GM18858 (cell line): ENCODE data around the gene SUPT3H.

Experiments
- ATAC-seq: cut with Tn5 transposase; IDR thresholded peaks from one replicate; pipeline ENCODE4 v1.9.1; 2021; ENCODE audit not compliant: unreplicated experiment

SUPT3H gene

DNA sequence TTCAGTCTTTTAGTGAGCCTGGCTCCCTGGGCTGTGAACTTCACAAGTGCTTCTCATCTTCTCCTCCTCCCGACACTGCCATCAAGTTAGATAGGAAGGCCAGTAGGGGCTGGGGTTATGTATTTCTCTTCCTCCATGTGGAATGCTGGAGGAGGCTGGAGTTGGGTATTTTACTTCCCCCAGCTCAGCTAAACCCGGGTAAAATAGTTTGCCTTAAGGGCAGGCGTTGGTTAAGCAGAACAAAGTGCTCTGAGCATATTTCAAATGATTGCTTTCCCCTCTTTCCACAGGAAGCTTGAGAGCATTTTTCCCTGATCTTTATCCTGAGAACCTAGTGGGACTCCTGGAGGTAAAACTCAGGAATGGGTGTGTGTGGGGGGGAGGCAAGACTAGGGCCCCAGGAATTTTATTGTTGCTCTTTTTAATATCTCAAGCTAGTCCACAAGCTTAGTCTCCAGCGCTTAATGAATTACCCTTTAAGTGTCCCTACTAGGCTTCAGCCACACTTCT lies 16.9 kb upstream of the SUPT3H start:
- no peak for ATAC-seq

DNA sequence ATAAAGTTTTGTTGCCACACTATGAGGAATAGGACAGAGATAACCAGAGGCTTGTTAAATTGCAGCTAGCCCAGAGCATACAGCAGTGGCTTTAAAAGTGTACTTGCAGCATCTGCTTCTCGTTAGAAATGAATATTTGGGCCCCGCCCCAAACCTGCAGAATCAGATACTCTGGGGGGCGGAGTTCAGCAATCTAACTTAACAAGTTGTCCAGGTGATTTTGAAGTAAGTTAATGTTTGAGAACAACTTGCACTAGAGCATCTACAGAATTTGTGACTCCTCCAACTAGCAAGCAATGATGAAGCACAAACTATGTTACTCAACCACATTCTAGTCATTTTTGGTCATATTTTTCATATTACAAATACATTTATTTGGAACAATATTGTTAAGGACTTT lies 10.6 kb upstream of the SUPT3H start:
- ATAC-seq = no peak

DNA sequence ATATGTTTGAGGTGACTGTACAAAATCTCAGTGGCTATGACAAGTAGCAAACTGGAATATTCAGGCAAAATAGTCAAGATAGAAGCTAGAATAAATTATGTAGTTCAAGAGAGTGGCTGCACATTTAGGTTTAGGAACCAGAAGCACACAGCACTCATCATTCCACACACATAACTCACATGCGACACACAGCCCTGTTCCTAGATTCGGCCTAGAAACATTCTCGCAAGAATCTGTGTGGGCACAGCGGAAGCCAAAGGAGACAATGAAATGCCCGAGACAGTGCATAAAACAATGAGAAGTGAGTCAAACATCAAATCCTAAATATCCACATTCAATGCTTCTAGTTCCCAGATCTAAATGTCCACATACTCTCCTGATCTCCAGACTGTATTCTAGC lies 9.5 kb upstream of the SUPT3H start:
- no peak for ATAC-seq

DNA sequence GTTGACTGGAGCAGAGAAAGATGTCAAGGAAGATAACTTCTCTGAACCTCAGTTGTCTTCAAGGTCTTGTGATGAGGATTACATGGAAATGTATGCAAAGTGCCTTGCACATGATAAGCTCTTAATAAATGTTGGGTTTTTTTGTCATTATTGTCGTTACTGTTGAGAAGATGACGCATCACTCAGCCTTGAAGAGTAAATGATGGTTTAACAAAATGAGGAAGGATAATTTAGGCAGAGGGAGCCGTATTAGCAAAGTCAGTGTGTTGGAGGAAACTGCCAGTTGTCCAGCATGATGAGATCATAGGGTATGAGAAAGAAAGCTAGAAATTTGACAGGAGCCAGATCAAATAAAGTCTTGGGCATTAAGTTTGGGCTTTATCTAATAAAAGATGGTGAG lies 8.8 kb upstream of the SUPT3H start:
- ATAC-seq = no peak

DNA sequence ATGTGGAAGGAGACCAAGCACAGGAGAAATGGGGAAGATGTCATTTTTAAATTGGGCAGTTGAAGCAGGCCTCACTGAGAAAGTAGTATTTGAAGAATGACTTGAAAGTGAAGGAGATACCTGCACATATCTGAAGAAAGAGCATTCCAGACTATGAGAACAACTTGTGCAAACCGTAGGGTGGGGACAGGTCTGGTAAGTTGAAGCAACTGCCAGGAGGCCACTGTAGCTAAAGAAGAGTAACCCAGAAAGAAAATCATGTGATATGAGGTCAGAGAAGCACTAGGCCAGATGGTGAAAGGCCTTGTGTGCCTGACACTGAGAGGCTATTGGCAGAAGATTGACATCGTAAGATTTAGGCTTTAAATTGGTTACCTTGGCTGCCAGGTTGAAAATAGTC lies 4.7 kb upstream of the SUPT3H start:
- no peak for ATAC-seq

DNA sequence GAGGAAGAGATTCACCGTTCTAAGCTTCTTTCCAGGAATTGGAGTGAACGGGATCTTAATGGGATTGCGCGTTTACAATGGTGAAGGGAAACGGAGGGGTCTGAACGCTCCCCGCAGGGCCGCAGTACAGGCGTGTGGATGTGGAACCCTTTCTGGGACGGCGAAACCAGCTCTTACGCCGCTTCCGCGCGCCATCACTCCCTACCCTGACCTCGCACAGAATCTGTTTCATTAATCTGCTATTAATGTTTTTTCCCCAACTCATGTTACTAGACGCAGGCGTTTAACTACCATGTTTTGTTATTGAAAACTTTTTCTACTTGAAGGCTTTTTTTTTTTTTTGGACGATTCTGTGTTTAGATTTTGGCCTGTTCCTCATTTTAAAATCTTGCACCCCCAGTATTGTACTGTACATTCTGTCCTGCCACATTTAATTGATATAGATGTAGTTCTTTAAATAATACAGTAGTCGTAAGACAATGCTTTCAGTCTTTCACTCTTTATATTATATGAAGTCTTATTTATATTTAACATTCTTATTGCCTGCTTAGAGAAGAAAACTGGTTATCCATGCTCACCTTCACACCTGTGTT lies 696 bp upstream of the SUPT3H start:
- ATAC-seq = peak; percentile 12

DNA sequence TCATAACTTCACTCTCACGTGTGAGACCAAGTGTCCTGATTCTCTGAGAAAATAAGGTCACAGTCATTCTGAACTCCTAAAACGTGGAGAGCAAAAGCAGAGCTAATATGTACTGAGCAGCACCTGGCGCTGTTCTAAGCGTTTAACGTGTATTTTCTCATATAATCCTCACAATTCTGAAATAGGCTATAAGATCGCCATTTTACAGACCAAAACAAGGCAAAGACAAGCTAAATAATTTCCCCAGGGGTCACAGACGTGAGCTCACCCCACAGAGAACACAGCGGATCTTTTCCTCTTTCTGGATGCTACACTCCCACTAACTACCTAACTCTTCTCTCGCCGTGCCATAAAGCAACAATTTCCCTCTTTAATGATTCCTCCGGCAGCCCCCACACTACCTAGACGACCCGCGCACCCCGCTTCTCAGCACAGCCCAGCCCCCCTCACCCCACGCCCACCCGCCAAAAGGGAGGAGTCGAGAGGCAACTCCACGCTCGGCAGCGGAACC lies 636 bp downstream of the SUPT3H start:
- no peak for ATAC-seq

DNA sequence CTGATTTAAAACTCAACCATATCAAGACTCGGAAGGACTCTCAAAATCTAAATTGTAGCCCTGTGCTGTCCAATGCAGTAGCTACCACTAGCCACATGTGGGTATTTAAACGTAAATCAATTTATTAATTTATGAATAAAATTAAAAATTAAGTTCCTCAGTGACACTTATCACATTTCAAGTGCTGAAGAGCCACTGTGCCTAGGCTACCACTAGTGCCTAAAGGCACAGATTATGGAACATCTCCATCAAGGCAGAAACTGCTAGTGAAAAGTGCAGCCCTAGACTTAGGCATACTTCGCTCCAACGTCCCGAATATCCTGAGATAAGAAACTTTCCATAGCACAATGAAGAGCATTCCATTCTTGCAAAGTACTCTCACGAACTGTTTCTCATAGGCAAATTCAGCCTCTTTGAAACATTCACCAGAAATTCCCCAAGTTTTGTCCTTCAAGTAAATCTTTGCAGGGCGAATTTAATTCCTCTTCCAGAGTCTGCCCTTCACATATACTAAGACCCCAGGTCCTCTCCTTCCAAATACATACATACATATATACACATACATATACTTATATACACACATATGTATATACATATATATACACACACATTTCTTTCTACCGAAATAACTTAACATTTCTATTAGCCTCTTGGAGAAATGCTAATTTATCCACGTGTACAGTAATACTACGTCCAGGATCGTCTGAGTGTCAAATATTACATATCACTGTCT lies 1.3 kb downstream of the SUPT3H start:
- ATAC-seq = no peak

DNA sequence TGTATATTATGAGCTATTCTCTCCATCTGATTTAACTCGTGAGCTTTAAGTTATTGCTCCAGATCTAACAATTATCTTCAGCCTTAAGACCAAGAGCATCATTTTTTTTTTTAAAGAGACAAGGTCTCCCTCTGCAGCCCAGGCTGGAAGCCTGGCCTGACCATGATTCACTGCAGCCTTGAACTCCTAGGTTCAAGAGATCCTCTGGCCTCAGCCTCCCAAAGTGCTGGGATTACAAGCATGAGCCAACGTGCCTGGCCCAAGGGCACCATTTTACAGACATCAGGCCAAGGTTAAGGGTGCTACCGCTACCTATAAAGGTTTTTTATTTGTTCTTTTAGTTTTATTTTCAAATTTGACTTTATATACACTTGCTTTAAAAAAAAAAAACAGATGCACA lies 2.3 kb downstream of the SUPT3H start:
- ATAC-seq = no peak

DNA sequence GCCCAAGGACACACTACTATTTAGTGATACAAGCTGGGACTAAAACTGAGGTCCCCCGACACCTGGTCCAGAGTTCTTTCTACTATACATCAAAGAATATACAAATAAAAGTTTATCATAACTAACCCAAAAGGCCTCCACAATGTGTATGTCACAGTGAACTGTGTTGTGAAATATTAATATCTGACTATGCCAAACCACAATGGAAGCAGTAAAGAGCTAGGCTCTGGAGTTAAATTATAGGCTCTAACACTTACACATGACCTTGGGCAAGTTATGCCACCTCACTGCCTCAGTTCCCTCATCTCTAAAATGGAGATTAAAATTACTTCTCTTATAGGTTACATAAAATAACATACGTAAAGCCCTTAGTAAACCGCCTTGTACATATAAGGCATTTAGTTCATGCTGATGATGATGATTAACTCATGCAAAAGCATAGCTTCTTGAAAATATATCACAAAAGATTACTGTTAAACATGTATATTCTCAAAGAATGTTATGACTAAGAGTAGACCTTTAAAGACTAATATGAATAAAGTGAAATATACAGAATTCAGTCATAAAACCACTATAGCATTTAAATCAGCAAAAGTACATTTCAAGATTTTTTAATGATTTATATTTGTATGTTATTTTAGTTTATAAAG lies 5.7 kb downstream of the SUPT3H start:
- ATAC-seq = no peak

DNA sequence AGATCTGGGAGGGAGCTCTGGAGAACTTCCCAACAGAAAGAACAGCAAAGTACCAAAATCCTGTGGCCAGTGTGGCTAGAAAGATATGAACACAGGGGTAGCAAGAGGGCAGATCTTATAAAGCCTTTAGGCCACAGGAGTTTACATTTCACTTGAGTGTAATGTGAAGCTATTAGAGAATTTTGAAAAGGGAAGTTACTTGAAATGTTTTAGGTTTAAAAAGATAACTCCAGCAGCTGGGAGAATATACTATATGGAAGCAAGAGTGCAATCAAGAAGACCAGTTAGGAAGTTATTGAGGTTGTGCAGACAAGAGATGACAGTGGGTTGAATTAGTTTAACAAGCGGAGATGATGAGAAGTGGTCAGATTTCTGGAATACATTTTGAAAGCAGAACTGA lies 7.9 kb downstream of the SUPT3H start:
- ATAC-seq = no peak

DNA sequence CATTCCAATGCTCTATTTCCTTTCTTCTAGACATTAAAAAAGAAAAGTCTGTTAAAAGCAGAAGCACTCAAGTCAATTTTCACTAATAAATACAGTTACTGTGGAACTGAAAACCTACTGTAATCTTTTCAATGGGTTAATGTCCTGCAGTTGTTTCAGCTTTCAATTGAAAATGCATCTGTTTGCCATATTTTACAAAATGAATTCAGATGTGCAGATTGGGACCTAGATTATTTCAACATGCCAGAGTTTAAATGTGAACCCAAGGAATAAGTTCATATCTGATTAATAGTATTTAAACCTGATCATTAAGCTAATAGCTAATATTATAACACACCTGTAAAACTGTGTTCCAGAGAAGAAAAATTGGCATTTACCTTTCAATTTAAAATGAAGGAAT lies 9.7 kb downstream of the SUPT3H start:
- ATAC-seq = no peak

DNA sequence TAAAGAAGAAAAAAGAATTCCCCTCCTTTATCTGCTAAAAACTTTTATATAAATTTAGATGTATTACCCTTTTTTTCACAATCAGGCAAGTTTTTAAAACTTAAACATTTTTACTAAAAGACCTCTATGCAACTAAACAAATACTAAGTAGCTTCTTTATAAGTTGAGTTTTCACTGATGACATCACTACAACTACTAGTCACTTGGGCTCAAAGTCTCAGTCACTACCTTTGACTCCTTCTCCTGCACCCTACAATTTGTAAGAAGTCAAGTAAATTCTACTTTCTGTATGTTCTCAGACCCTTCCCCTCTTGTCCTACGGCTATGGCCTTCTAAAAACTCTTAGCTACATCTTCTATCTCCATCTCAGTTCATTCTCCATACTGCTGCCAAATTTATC lies 11.2 kb downstream of the SUPT3H start:
- ATAC-seq = no peak

DNA sequence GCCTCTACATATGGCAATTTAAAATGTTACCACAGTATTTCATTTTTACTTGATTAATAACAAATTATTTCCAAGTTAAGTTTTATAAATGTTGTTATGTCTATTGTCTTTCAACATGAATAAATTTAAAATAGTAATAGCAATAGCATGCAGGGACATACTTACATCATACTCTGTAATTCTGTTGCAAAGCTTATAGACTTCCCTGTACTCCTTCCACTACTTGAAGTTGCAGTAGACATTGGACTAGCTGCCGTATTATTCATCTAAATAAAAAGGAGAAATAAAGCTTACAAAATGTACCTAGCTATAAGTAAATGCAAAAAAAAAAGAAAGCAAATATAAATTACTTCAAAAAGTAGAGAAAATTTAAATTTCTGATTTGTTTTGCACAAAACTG lies 12.7 kb downstream of the SUPT3H start:
- no peak for ATAC-seq

DNA sequence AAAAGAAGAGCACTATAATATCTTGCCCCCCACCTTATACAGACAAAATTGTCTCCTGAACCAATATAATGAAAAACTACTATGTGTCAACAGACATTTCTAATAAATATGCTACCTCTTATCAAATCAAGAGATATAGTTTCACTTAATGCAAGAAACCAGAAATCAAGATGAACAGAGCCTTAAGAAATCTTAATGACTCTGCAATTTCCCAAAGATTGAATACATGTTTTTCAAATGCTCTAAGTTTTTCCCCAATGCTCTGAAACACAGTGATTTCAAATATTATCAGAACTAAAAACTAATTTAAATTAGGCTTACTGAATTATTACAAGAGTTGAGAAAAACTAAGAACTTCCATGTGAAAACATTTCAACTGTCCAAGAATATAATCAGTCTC lies 13.3 kb downstream of the SUPT3H start:
- ATAC-seq = no peak

DNA sequence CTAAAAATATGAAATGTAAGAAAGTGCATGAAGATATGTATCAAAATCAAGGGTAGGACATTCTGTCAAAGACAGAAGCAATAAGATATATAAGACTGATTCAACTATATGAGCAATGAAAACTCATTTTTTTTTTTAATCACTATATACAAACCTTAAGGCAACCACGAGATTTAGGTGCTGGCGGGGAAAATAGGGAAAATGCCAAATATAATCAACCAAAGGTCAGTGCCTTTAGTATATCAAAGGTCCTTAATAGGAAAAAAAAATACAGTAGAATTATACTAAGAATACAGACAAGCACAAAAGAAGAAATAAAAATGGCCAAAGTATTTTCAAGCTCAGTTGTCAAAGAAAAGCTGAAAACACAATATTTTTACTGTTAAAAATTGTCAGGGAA lies 24.1 kb downstream of the SUPT3H start:
- no peak for ATAC-seq

DNA sequence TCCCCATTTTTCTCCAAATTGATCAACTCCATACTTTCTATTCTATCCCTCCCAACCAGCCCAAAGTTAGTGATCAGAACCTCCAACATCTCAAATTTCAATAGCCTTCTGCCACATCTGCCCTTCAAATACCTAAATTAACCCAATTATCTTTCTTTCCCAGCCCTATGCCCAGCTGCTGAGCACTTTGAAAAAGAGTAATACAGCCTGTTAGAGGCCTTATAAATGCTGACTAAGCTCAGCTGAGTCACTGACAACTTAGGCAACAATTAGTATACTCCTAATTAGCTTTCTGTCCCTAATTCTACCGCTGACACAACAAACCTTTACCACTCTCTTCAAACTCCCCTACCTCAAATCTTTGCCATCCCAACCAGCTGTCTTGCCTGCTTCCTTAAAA lies 26.1 kb downstream of the SUPT3H start:
- no peak for ATAC-seq

DNA sequence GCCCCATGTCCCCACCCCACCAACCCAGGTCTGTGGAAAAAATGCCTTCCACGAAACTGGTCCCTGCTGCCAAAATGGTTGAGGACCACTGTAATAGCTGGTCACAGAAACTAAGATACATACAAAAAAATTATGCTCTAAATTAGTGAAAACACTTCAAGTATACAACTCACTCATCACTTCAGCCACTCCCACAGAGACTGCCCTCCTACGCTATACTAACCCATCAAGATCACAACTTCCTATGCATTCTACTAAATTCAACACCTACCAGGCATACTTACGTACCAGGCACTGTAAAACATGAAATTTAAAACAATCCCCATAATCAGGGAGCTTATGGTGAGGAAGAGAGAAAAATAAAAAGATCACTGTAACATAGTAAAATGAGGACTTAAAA lies 26.7 kb downstream of the SUPT3H start:
- ATAC-seq = no peak

DNA sequence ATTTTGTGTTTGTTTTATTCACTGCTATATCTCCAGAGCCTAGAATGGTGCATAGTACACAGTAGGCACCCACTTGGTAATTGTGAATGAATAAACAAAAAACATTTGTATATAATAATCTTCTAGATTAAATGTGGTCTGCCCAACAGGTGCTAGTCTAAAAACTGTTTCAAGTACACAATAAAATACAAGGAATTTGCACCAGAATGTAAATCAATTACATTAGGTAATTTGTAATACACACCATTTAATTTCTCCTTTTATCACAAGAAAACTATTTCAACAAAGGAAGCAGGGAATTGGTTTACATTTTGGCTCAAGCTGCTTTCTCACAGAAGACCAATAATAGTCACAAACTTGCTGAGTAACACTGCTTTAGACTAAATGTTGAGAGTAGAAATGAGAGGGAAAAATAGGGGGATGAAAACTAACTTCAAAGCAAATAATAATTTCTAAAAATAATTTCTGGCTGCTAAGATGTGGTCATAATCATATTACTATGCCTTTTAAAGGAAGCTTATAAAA lies 27.5 kb downstream of the SUPT3H start:
- ATAC-seq = no peak

DNA sequence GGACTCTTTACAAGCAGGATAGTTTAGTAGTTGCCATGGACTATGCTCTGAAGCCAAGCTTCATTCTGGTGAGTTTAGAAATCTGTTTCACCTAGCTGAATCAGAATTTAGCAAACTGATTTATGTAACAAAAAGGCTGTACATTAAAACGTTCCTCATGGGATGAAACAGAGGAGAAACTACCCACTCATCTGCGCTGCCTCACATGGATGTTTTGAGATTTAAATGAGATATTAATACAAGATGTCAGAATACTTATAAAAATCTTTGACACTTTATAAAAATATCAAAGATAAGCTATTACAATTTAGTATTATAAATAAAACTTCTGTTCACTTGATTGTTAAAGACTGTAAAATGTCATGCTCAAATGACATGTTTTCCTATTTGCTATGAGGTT lies 32.8 kb downstream of the SUPT3H start:
- no peak for ATAC-seq

DNA sequence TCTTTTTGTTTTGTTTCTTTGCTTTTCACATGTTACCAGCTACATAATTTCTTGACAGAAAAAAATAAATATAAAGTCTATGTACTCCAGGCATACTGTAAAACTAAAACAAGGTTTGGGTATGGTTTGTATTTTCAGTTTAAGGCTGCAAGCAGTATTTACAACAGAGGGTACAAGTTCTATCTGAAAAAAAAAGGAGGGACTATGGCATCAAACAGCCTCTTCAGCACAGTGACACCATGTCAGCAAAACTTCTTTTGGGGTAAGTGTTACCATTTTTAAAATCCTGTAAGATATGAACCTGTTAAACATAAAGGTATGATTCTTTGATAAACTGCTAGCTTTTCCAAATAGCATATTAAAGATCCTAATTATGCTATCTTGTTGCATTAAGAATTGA lies 49.2 kb downstream of the SUPT3H start:
- no peak for ATAC-seq

DNA sequence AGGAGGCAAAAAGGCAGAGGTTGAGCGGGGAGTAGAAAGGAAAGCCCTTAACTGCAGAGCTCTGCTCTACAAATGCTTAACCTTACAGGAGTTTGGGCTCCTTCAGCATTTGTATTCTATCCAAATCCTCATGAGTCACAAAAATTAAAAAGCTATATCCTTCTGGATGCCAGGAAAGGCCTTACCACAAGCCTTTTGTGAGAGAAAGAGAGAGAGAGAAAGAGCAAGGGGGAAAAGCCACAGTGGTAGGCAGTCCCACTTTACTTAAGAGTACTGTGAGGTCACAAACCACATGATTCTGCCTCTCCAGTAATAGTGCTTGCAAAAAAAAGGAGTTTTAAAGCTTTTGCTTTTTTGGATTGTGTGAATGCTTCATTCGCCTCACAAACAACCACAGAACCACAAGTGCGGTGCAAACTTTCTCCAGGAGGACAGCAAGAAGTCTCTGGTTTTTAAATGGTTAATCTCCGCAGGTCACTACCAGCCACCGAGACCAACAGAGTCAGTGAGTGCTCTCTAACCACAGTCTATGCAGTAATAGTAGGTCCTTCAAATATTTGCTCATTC lies 49.7 kb downstream of the SUPT3H start, which contains the start of gene RUNX2:
Gene RUNX2, plus strand, starts transcription at position 375 of the 567 bp plus-strand sequence. CDS start 397 bp downstream, outside the sequence.
- no peak for ATAC-seq
